GM12891 (cell line): ENCODE data around the gene BTG3.

ENCODE experiments used
- DNase-seq: peaks from one replicate; pipeline ENCODE4 v3.0.0; 2011; ENCODE audit warnings: low spot score; ENCODE audit not compliant: insufficient read length
- FAIRE-seq: peaks from 2 replicates; lab custom pipeline; 2011; peaks lifted over from hg19 to GRCh38; lab: Jason Lieb, UNC
- PAX5 ChIP-seq: IDR thresholded peaks from 2 replicates; pipeline ENCODE4 v1.6.1; 2011; ENCODE audit warnings: low read length, moderate library complexity, mild to moderate bottlenecking; ENCODE audit not compliant: insufficient read depth, severe bottlenecking
- POLR2A ChIP-seq: IDR thresholded peaks from 2 replicates; pipeline ENCODE4 v1.6.1; 2011; ENCODE audit warnings: low read depth, low read length, control low read depth
- POLR2AphosphoS5 ChIP-seq: IDR thresholded peaks from 2 replicates; pipeline ENCODE4 v1.6.1; 2011; ENCODE audit warnings: low read depth, low read length, control low read depth
- POU2F2 ChIP-seq: IDR thresholded peaks from 2 replicates; pipeline ENCODE4 v1.6.1; 2011; ENCODE audit warnings: low read depth, mild to moderate bottlenecking, control low read depth, low read length, moderate library complexity
- SPI1 ChIP-seq: IDR thresholded peaks from 2 replicates; pipeline ENCODE4 v1.6.1; 2011; ENCODE audit warnings: low read depth, low read length, control low read depth
- TAF1 ChIP-seq: IDR thresholded peaks from 2 replicates; pipeline ENCODE4 v1.6.1; 2011; ENCODE audit warnings: low read depth, low read length, control low read depth

Gene BTG3

DNA sequence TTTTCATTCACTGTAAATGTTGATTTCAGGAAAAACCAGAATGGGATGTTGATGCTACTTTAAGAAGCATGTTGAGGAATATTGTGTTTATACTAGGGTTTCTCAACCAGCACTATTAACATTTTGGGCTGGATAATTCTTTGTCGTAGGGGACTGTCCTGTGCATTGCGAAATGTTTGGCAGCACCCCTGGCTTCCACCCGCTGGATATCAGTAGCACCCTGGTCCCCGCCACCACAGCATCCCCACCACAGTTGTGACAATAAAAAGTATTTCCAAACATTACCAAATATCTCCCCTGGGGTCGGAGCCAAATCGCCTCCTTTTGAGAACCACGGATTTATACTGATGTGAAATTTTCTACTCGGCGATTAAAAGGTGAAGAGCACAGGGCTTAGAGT lies 41.9 kb downstream of the BTG3 start:
- TF ChIP-seq POLR2AphosphoS5 (no peak), SPI1 (no peak), PAX5 (no peak), TAF1 (no peak), POLR2A (no peak), POU2F2 (no peak)
- FAIRE-seq (no peak), DNase-seq (no peak)

GRCh38 chr21:17560377-17561025 lies 52.2 kb downstream of the BTG3 start:
- no peak for DNase-seq
- no peak for TF ChIP-seq PAX5
- no peak for TF ChIP-seq SPI1
- no peak for TF ChIP-seq POLR2AphosphoS5
- no peak for TF ChIP-seq TAF1
- no peak for TF ChIP-seq POLR2A
- TF ChIP-seq POU2F2: no peak
- no peak for FAIRE-seq

DNA sequence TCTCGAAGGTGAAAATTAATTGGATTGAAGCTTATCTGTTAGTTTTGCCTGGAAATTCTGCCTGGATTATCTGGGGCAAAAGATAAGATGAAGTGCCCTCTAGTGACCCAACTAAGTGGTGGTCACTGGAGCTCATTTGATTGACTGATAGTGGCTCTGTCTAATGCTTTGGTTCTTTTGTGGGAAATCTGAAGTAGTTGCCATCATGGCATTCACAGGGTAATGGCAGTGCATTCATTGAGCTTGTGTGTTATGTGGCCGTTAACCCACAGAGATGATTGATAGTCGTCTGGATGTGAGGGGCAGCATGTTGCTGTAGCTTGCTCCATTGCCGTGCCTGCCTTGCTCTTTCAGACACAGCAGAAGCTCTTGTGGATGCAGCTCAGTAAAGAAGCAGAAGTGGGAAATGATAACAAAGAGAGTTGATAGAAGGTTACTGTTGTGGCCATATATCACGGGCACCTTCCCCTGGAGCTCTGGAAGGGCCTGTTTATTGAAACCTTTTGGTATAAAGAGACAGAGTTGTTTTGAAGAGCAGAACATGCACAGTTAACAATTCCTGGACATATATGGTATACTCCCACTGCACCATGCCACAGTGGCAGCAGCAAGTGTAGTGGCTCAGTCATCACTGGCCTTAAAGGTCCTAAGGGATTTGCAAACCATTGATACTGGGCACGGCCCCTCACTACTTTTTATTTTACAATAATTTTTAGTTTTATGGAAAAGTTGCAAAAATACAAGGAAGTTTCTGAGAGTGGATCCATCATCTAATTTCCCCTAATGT lies 57.8 kb downstream of the BTG3 start:
- TF ChIP-seq POU2F2 (no peak), SPI1 (peak; percentile 35; the same call in 1 of the 2 replicates)
- FAIRE-seq (no peak), DNase-seq (no peak)

- DNase-seq (no peak), FAIRE-seq (no peak)
- TF ChIP-seq POLR2A (no peak), SPI1 (no peak), PAX5 (no peak), POU2F2 (no peak), POLR2AphosphoS5 (no peak), TAF1 (no peak)
Observed at GRCh38 chr21:17554120-17554519, 58.6 kb downstream of the BTG3 start.

DNA sequence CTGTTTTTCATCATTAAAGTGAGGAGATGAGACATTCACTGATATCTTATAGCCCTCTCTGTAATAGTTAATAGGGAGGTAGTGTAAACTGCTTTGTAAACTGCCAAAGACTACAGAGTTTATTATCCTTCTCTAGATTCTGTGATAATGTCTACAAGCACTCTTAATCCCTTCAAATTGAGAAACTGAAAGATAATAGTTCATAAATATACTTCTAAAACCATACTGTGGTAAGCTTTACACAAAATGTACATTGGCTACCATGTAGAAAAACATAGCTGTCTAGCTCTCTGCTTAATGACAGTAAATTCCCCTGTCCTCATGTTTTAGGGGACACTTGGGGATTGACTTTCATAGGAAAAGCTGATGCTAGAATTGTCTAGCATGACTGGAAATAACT lies 60.3 kb downstream of the BTG3 start:
- no peak for DNase-seq
- TF ChIP-seq POLR2AphosphoS5 (no peak), POU2F2 (no peak), TAF1 (no peak), POLR2A (no peak), PAX5 (no peak), SPI1 (no peak)
- no peak for FAIRE-seq

DNA sequence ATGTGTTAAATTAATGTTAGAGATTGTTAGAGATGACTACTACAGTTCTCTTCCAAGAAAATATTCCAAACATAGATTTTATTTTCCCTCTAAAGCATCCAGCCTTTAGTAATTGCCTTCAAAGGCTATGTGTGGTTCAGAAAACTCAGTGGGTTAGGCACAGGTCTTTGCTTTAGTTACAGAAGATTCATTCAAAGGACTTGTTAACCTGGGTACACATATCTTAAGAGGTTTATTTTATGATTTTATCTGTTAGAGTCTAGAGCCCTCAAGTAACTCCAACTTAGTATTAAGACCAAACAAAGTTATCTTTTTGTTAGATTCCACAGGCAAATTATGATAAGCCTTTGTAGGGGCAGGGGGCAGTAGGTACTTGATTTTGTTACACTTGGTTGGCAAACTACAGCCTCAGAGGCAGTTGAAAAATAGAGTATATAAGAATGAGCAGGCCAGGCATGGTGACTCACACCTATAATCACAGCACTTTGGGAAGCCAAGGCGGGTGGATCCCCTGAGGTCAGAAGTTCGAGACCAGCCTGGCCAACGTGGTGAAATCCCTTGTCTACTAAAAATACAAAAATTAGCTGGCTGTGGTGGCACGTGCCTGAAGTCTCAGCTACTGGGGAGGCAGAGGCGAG lies 61.9 kb downstream of the BTG3 start:
- DNase-seq (no peak), FAIRE-seq (no peak)
- TF ChIP-seq POLR2A (no peak), POLR2AphosphoS5 (no peak)

- DNase-seq: no peak
- no peak for FAIRE-seq
- TF ChIP-seq SPI1 (no peak), POU2F2 (no peak), TAF1 (no peak), POLR2A (no peak), POLR2AphosphoS5 (no peak), PAX5 (no peak)
Observed at GRCh38 chr21:17548262-17548661, 64.4 kb downstream of the BTG3 start.

DNA sequence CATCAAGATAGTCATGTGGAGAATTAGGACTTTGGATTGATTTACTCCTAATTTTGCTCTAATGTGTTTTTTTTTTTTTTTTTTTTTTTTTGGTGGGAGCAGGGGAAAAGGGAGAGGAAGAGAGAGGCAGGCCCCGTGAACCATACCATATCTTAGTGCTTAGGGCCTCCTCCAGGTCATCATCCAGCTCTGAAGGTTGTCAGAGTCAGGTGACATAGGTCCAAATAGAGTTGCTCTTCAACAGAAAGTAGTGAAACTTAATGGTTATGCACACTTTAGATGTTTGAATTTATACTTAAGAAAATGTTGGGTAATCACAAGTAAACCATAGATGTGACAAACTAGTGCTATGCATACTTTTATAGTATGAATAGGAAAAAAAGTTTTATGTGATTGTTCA lies 67.7 kb downstream of the BTG3 start:
- FAIRE-seq (no peak), DNase-seq (no peak)
- TF ChIP-seq TAF1 (no peak), SPI1 (no peak), POLR2AphosphoS5 (no peak), POU2F2 (no peak), POLR2A (no peak), PAX5 (no peak)
